Prostate gland (tissue), 2 donors: ENCODE results near the gene PARP15.

Experiments
- CTCF ChIP-seq, 4 experiments: fragments of 200-600 bp in 2 of 4; fragments of 450-650 bp in 2 of 4; sonication (generic) in 2 of 4; IDR thresholded peaks; 1 replicate in 3 of 4; 2 replicates in 1 of 4; pipeline ENCODE4 v1.5.1; 2016 to 2019; ENCODE audit warnings: antibody characterized with exemption in 4 of 4, mild to moderate bottlenecking in 2 of 4, moderate library complexity in 2 of 4
- POLR2A ChIP-seq: fragments of 450-650 bp; IDR thresholded peaks from one replicate; pipeline ENCODE4 v1.6.1; 2016; ENCODE audit warnings: antibody characterized with exemption, mild to moderate bottlenecking

GRCh38 chr3:122665226-122665786 lies 87.9 kb downstream of the PARP15 start:
- no peak for TF ChIP-seq CTCF (IDR thresholded peaks at IDR 0.05)
- no peak for TF ChIP-seq POLR2A
